K562 (cell line): Measurements from ENCODE around the gene ZFHX2. TPM values are rescaled to one million over a fixed set of nuclear protein-coding genes. Genes with fewer than 3 reads are reported as not detected.
A peak's percentile ranks its signal among the peaks of the same experiment; 100 is the strongest.

ENCODE experiments used
- ARNT ChIP-seq, 2 experiments: fragments of 450-650 bp; IDR thresholded peaks; 2 replicates each; pipeline ENCODE4 v1.6.1; 2016; ENCODE audit warnings: mild to moderate bottlenecking in 1 of 2
- CBX5 ChIP-seq: IDR thresholded peaks from 2 replicates; pipeline ENCODE4 v1.6.1; 2014; ENCODE audit warnings: low read depth, borderline replicate concordance
- FUS ChIP-seq: fragments of 200-400 bp; formaldehyde crosslinking; optimal IDR thresholded peaks from 2 replicates; pipeline ENCODE3; 2017; ENCODE audit warnings: low read depth, low read length
- MECOM ChIP-seq: fragments of 250-450 bp; sonication (Bioruptor Pico); IDR thresholded peaks from 2 replicates; pipeline ENCODE4 v1.8.0; 2022; ENCODE audit warnings: inconsistent platforms
- POLR2A ChIP-seq: fragments of 450-650 bp; conservative IDR thresholded peaks from 2 replicates; pipeline ENCODE4 v1.6.1; 2016
- POLR2AphosphoS5 ChIP-seq: IDR thresholded peaks from 2 replicates; pipeline ENCODE4 v1.6.1; 2011; ENCODE audit warnings: mild to moderate bottlenecking, low read depth, low read length, moderate library complexity; ENCODE audit not compliant: control insufficient read depth, insufficient read depth
- POLR2G ChIP-seq: fragments of 200-400 bp; formaldehyde crosslinking; IDR thresholded peaks from 2 replicates; pipeline ENCODE4 v1.6.1; 2017; ENCODE audit warnings: low read depth, mild to moderate bottlenecking, antibody characterized with exemption, low read length, moderate library complexity
- VEZF1 ChIP-seq: fragments of 200-800 bp; sonication (Bioruptor generic); IDR thresholded peaks from 2 replicates; pipeline ENCODE4 v1.6.1; 2017; ENCODE audit warnings: missing genetic modification characterization, missing compliant biosample characterization
- ZBTB40 ChIP-seq, 2 experiments: fragments of 450-650 bp in 1 of 2; sonication (generic) in 1 of 2; formaldehyde crosslinking in 1 of 2; IDR thresholded peaks; 2 replicates each; pipeline versions ENCODE4 v1.7.1 to v1.9.0; 2016 to 2022; ENCODE audit warnings: inconsistent platforms in 1 of 2, mild to moderate bottlenecking in 1 of 2, missing genetic modification reagents in 1 of 2
- polyA plus RNA-seq, 8 experiments: library from polyadenylated mRNA; depleted of rRNA in 4 of 8; stranded (reverse) in 5 of 8; unstranded in 3 of 8; fragments of >200 nt; fragmentation: Nextera tagmentation in 2 of 8; fragmentation: Illumina TruSeq in 1 of 8; extraction: Ambion mirVana in 2 of 8; extraction: Trizol in 1 of 8; gene quantifications; 2 replicates each; pipeline versions ENCODE4 v1.2.1 to v1.2.3, GENCODE V29; 2011 to 2014; ENCODE audit warnings: inconsistent platforms in 1 of 8, missing spikeins in 1 of 8
- total RNA-seq, 7 experiments: library from RNA; depleted of rRNA in 6 of 7; stranded (reverse); fragments of >200 nt in 6 of 7; fragmentation: Illumina TruSeq in 2 of 7; extraction: Trizol in 2 of 7; gene quantifications; 2 replicates each; pipeline versions ENCODE4 v1.2.1 to v1.2.3, GENCODE V29; 2011 to 2021; ENCODE audit warnings: low replicate concordance in 1 of 7
- TF ChIP-seq, protein P1 (sequence below): sonication (generic); formaldehyde crosslinking; IDR thresholded peaks from 2 replicates; pipeline ENCODE4 v1.8.1; 2023; ENCODE audit warnings: mild to moderate bottlenecking, missing genetic modification reagents
- TF ChIP-seq, protein P2 (sequence below), 2 experiments: fragments of 200-800 bp in 1 of 2; sonication (Bioruptor generic) in 1 of 2; sonication (generic) in 1 of 2; formaldehyde crosslinking in 1 of 2; IDR thresholded peaks in 1 of 2; conservative IDR thresholded peaks in 1 of 2; 2 replicates each; pipeline versions ENCODE4 v1.5.0 to v1.6.1; 2016 to 2020; ENCODE audit warnings: missing compliant biosample characterization in 1 of 2, missing genetic modification characterization in 1 of 2, missing genetic modification reagents in 1 of 2

Gene ZFHX2
- total and polyA plus RNA-seq, 9 of the 15 experiments (the other 6 are each of a cell fraction or from before 2014, with no cell fraction given): 0.06 to 0.11 (median 0.11) TPM; not detected in 4

GRCh38 chr14:23555882-23556699 is 4.5 kb upstream of the ZFHX2 start, which contains the start of gene THTPA (continued):
- TF ChIP-seq ZBTB40 (IDR thresholded peaks at IDR 0.05) (peak; percentile 61; the same call in 1 of the 2 replicates), ZBTB40 (CRISPR knock-in tag; IDR thresholded peaks at IDR 0.05) (no peak), VEZF1 (CRISPR knock-in tag) (peak; percentile 45), FUS (no peak), CBX5 (no peak), MECOM (CRISPR knock-in tag) (no peak), POLR2G (peak; percentile 91), ARNT (IDR thresholded peaks at IDR 0.05) (no peak), POLR2AphosphoS5 (0 out of 2 replicates have a peak, but pooled peaks have one; percentile 24), POLR2A (peak; percentile 82)
- TF ChIP-seq, protein P1, sequence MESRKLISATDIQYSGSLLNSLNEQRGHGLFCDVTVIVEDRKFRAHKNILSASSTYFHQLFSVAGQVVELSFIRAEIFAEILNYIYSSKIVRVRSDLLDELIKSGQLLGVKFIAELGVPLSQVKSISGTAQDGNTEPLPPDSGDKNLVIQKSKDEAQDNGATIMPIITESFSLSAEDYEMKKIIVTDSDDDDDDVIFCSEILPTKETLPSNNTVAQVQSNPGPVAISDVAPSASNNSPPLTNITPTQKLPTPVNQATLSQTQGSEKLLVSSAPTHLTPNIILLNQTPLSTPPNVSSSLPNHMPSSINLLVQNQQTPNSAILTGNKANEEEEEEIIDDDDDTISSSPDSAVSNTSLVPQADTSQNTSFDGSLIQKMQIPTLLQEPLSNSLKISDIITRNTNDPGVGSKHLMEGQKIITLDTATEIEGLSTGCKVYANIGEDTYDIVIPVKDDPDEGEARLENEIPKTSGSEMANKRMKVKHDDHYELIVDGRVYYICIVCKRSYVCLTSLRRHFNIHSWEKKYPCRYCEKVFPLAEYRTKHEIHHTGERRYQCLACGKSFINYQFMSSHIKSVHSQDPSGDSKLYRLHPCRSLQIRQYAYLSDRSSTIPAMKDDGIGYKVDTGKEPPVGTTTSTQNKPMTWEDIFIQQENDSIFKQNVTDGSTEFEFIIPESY (CRISPR knock-in tag): no peak
- TF ChIP-seq, protein P2, sequence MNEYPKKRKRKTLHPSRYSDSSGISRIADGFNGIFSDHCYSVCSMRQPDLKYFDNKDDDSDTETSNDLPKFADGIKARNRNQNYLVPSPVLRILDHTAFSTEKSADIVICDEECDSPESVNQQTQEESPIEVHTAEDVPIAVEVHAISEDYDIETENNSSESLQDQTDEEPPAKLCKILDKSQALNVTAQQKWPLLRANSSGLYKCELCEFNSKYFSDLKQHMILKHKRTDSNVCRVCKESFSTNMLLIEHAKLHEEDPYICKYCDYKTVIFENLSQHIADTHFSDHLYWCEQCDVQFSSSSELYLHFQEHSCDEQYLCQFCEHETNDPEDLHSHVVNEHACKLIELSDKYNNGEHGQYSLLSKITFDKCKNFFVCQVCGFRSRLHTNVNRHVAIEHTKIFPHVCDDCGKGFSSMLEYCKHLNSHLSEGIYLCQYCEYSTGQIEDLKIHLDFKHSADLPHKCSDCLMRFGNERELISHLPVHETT (CRISPR knock-in tag; conservative IDR thresholded peaks at IDR 0.05 in 1 of 2, IDR thresholded peaks at IDR 0.05 in 1 of 2): peak in 1 of 2 experiments; percentile 70; a peak in 1 of 4 replicates
